RCC 7860 (cell line): ENCODE data around the gene CCNF.

ENCODE experiments used
- DNase-seq: peaks from one replicate; pipeline ENCODE4 v3.0.0-alpha.2; 2015; ENCODE audit warnings: low spot score
- FAIRE-seq: peaks from 2 replicates; lab custom pipeline; 2012; peaks lifted over from hg19 to GRCh38; lab: Jason Lieb, UNC

Gene CCNF

GRCh38 chr16:2456551-2457153 lies 27.4 kb downstream of the CCNF start:
- DNase-seq: no peak
- no peak for FAIRE-seq

GRCh38 chr16:2457267-2457666 lies 28.0 kb downstream of the CCNF start:
- DNase-seq: no peak
- no peak for FAIRE-seq

GRCh38 chr16:2457946-2458345 lies 28.7 kb downstream of the CCNF start:
- DNase-seq (no peak), FAIRE-seq (no peak)

GRCh38 chr16:2458887-2459646 lies 29.8 kb downstream of the CCNF start:
- no peak for FAIRE-seq
- DNase-seq: no peak

- DNase-seq (peak; percentile 85), FAIRE-seq (peak; percentile 68)
Measured at GRCh38 chr16:2459647-2460390, 30.6 kb downstream of the CCNF start, which contains the start of gene TEDC2. Gene TEDC2, plus strand, starts transcription at chr16:2460109. Its CDS starts 36 bp downstream, at chr16:2460145.

- FAIRE-seq (no peak), DNase-seq (no peak)
Measured at GRCh38 chr16:2460391-2460713, 31.1 kb downstream of the CCNF start.

GRCh38 chr16:2460916-2461315 lies 31.7 kb downstream of the CCNF start:
- FAIRE-seq (no peak), DNase-seq (no peak)

GRCh38 chr16:2462031-2462866 lies 33.0 kb downstream of the CCNF start:
- FAIRE-seq (no peak), DNase-seq (no peak)

GRCh38 chr16:2464333-2464732 lies 35.1 kb downstream of the CCNF start:
- FAIRE-seq (no peak), DNase-seq (no peak)

- DNase-seq: no peak
Measured at GRCh38 chr16:2465653-2466415, 36.6 kb downstream of the CCNF start.

GRCh38 chr16:2466667-2467527 lies 37.6 kb downstream of the CCNF start:
- FAIRE-seq: no peak

More at GRCh38 chr16:2465653-2466415, 36.6 kb downstream of the CCNF start:
- no peak for FAIRE-seq

GRCh38 chr16:2467528-2468232 lies 38.4 kb downstream of the CCNF start:
- FAIRE-seq (no peak), DNase-seq (no peak)

More at GRCh38 chr16:2466667-2467527, 37.6 kb downstream of the CCNF start:
- DNase-seq: no peak

- FAIRE-seq (no peak), DNase-seq (no peak)
Measured at GRCh38 chr16:2468233-2468724, 39.0 kb downstream of the CCNF start.

- FAIRE-seq: no peak
- no peak for DNase-seq
Measured at GRCh38 chr16:2468725-2469398, 39.6 kb downstream of the CCNF start.

- FAIRE-seq: no peak
- DNase-seq: no peak
Measured at GRCh38 chr16:2469399-2470233, 40.4 kb downstream of the CCNF start.

- DNase-seq (no peak), FAIRE-seq (no peak)
Measured at GRCh38 chr16:2470234-2470601, 41.0 kb downstream of the CCNF start.

GRCh38 chr16:2470603-2471015 lies 41.4 kb downstream of the CCNF start:
- DNase-seq (no peak), FAIRE-seq (no peak)
